HEK293T (cell line): ENCODE results near the gene CD82.

Experiments used
- ELF4 ChIP-seq: fragments of 450-650 bp; IDR thresholded peaks from 2 replicates; pipeline ENCODE4 v1.6.1; 2017; ENCODE audit warnings: antibody characterized with exemption
- FOXA1 ChIP-seq: fragments of 450-650 bp; IDR thresholded peaks from 2 replicates; pipeline ENCODE4 v1.6.1; 2016; ENCODE audit warnings: mild to moderate bottlenecking
- FOXK2 ChIP-seq: fragments of 450-650 bp; IDR thresholded peaks from 2 replicates; pipeline ENCODE4 v1.6.1; 2016; ENCODE audit warnings: mild to moderate bottlenecking
- FOXM1 ChIP-seq: fragments of 450-650 bp; IDR thresholded peaks from 2 replicates; pipeline ENCODE4 v1.6.1; 2017; ENCODE audit warnings: mild to moderate bottlenecking, borderline replicate concordance
- L3MBTL2 ChIP-seq: fragments of 450-650 bp; conservative IDR thresholded peaks from 2 replicates; pipeline ENCODE4 v1.6.1; 2016; ENCODE audit warnings: mild to moderate bottlenecking
- NFRKB ChIP-seq: fragments of 450-650 bp; IDR thresholded peaks from 2 replicates; pipeline ENCODE4 v1.6.1; 2016; ENCODE audit warnings: mild to moderate bottlenecking, moderate library complexity
- PKNOX1 ChIP-seq: fragments of 450-650 bp; IDR thresholded peaks from 2 replicates; pipeline ENCODE4 v1.6.1; 2016
- SP1 ChIP-seq: fragments of 450-650 bp; IDR thresholded peaks from 2 replicates; pipeline ENCODE4 v1.6.1; 2017
- TARDBP ChIP-seq: fragments of 450-650 bp; IDR thresholded peaks from 2 replicates; pipeline ENCODE4 v1.6.1; 2016
- ZNF384 ChIP-seq: fragments of 450-650 bp; IDR thresholded peaks from 2 replicates; pipeline ENCODE4 v1.6.1; 2016

DNA sequence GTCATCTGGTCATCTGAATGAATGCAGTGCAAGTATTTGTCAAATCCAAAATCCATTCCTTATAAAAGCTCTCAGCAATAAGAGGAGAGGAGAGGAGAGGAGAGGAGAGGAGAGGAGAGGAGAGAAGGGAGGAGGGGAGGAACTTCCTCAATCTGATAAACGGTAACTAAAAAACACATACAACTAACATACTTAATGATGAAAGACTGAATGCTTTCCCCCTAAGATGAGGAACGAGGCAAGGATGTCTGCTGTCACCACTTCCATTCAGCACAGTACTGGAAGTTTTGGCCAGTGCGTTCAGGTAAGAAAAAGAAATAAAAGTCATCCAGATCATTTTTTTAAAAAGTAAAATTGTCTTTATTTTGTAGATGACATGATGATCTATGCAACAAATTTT, 80.4 kb downstream of the CD82 start:
- no peak for TF ChIP-seq ZNF384
- no peak for TF ChIP-seq TARDBP
- no peak for TF ChIP-seq FOXA1
- no peak for TF ChIP-seq FOXM1
- TF ChIP-seq NFRKB = no peak
- TF ChIP-seq ELF4 = no peak
- TF ChIP-seq SP1 = no peak
- no peak for TF ChIP-seq PKNOX1
- TF ChIP-seq FOXK2 = no peak
- no peak for TF ChIP-seq L3MBTL2
